Measurements from ENCODE around the gene RGS7.

DNA sequence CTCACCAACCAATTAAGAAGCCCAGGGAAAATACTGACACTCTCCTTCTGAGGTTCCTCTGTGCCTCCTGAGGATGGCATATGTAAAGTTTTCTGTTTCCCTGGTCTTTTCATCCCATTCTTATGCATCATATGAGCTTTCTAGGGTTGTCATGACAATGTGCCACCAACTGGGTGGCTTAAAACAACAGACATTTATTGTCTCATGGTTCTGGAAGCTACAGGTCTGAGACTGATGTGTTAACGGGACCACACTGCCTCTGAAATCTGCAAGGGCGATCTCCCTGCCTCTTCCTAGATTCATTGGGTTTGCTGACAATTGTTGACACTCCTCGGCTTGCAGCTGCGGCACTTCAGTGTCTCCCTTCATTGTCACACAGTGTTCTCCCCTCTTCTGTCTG, 308.4 kb downstream of the RGS7 start:
- TF ChIP-seq, protein P1, sequence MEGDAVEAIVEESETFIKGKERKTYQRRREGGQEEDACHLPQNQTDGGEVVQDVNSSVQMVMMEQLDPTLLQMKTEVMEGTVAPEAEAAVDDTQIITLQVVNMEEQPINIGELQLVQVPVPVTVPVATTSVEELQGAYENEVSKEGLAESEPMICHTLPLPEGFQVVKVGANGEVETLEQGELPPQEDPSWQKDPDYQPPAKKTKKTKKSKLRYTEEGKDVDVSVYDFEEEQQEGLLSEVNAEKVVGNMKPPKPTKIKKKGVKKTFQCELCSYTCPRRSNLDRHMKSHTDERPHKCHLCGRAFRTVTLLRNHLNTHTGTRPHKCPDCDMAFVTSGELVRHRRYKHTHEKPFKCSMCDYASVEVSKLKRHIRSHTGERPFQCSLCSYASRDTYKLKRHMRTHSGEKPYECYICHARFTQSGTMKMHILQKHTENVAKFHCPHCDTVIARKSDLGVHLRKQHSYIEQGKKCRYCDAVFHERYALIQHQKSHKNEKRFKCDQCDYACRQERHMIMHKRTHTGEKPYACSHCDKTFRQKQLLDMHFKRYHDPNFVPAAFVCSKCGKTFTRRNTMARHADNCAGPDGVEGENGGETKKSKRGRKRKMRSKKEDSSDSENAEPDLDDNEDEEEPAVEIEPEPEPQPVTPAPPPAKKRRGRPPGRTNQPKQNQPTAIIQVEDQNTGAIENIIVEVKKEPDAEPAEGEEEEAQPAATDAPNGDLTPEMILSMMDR (IDR thresholded peaks at IDR 0.05) = no peak
- TF ChIP-seq POLR2A (IDR thresholded peaks at IDR 0.05) = no peak

Data from thyroid gland (tissue), 4 donors.